Endothelial cell of umbilical vein (primary cell): ENCODE data around the gene CCR1. TPM values are rescaled to one million over a fixed set of nuclear protein-coding genes. Genes with fewer than 3 reads are reported as not detected.

ENCODE experiments used
- BruUV-seq: library from RNA; stranded (reverse); fragments of 400-500 nt; replicated peaks from 2 replicates; lab custom pipeline; 2021; lab: Mats Ljungman, UMichigan
- CTCF ChIA-PET: fragments of 300-600, 350-600 bp; sonication (Branson Sonifier 250); formaldehyde crosslinking; loops from one replicate; lab custom pipeline; 2021; ENCODE audit warnings: antibody characterized with exemption, inconsistent platforms; lab: Charles Lee
- POLR2A ChIA-PET: fragments of 300-600, 350-600 bp; sonication (Branson Sonifier 250); formaldehyde crosslinking; loops from one replicate; lab custom pipeline; 2021; ENCODE audit warnings: antibody characterized with exemption, inconsistent platforms; lab: Charles Lee
- DNase-seq: peaks from one replicate; pipeline ENCODE4 v3.0.0-alpha.2; 2011; ENCODE audit warnings: low read depth, low spot score
- FAIRE-seq: peaks from 2 replicates; lab custom pipeline; 2011; peaks lifted over from hg19 to GRCh38; lab: Jason Lieb, UNC
- H2AFZ ChIP-seq: 2 replicates; pipeline ENCODE4 v1.6.0; 2012; ENCODE audit warnings: low read depth, low read length, control low read depth, inconsistent platforms
- H3K27ac ChIP-seq: 2 replicates; pipeline ENCODE4 v1.5.1; 2011; ENCODE audit warnings: low read depth, mild to moderate bottlenecking, control low read depth, low read length, moderate library complexity; ENCODE audit not compliant: insufficient read depth
- H3K27me3 ChIP-seq, 2 experiments: 2 replicates each; pipeline versions ENCODE4 v1.6.0 to v1.6.1; 2011; ENCODE audit warnings: low read length in 2 of 2, mixed read lengths in 1 of 2; ENCODE audit not compliant: control insufficient read depth in 2 of 2, insufficient read depth in 2 of 2
- H3K36me3 ChIP-seq, 2 experiments: 2 replicates in 1 of 2; 3 replicates in 1 of 2; pipeline ENCODE4 v1.5.1; 2011; ENCODE audit warnings: low read length in 2 of 2, mild to moderate bottlenecking in 1 of 2, moderate library complexity in 1 of 2; ENCODE audit not compliant: control insufficient read depth in 2 of 2, insufficient read depth in 2 of 2; ENCODE audit errors: extremely low read depth in 1 of 2
- H3K4me1 ChIP-seq: 3 replicates; pipeline ENCODE4 v1.5.1; 2011; ENCODE audit warnings: mild to moderate bottlenecking, low read length; ENCODE audit not compliant: control insufficient read depth, insufficient read depth; ENCODE audit errors: extremely low read depth
- H3K4me2 ChIP-seq: 2 replicates; pipeline ENCODE4 v1.6.1; 2011; ENCODE audit warnings: low read length, control low read depth, mixed read lengths; ENCODE audit not compliant: insufficient read depth
- H3K4me3 ChIP-seq, 3 experiments: fragments of 200-600 bp in 1 of 3; sonication (generic), shearing (Covaris generic) in 1 of 3; replicated peaks in 1 of 3; 2 replicates each; pipeline ENCODE4 v1.5.1; 2011 to 2016; ENCODE audit warnings: control low read depth in 3 of 3, low read length in 3 of 3, mild to moderate bottlenecking in 2 of 3, inconsistent platforms in 1 of 3, low read depth in 1 of 3, moderate library complexity in 1 of 3; ENCODE audit not compliant: insufficient read depth in 1 of 3
- H3K79me2 ChIP-seq: 2 replicates; pipeline ENCODE4 v1.6.0; 2012; ENCODE audit warnings: low read length, inconsistent platforms; ENCODE audit not compliant: control insufficient read depth, insufficient read depth
- H3K9ac ChIP-seq: replicated peaks from 2 replicates; pipeline ENCODE3; 2011; ENCODE audit warnings: low read length, control low read depth; ENCODE audit not compliant: insufficient read depth; ENCODE audit errors: extremely low read depth
- H3K9me1 ChIP-seq: replicated peaks from 3 replicates; pipeline ENCODE4 v1.6.0; 2011; ENCODE audit warnings: mild to moderate bottlenecking, low read length; ENCODE audit not compliant: control insufficient read depth, insufficient read depth; ENCODE audit errors: extremely low read depth
- H3K9me3 ChIP-seq: replicated peaks from 2 replicates; pipeline ENCODE4 v1.5.1; 2012; ENCODE audit warnings: low read length, inconsistent platforms; ENCODE audit not compliant: control insufficient read depth, insufficient read depth
- H4K20me1 ChIP-seq: replicated peaks from 2 replicates; pipeline ENCODE3; 2011; ENCODE audit warnings: mild to moderate bottlenecking, low read length; ENCODE audit not compliant: control insufficient read depth, insufficient read depth; ENCODE audit errors: extremely low read depth
- CTCF ChIP-seq, 2 donors: IDR thresholded peaks; 1 replicate in 1 of 2; 2 replicates in 1 of 2; pipeline ENCODE4 v1.5.1; 2011; ENCODE audit warnings: low read length in 2 of 2, mild to moderate bottlenecking in 2 of 2, moderate library complexity in 2 of 2, control low read depth in 1 of 2, inconsistent platforms in 1 of 2, low read depth in 1 of 2; ENCODE audit not compliant: insufficient read depth in 1 of 2; ENCODE audit errors: extremely low read depth in 1 of 2
- EZH2 ChIP-seq: IDR thresholded peaks from 2 replicates; pipeline ENCODE4 v1.6.1; 2012; ENCODE audit warnings: borderline replicate concordance, low read depth, mild to moderate bottlenecking, moderate library complexity, low read length, inconsistent platforms; ENCODE audit not compliant: severe bottlenecking
- FOS ChIP-seq: IDR thresholded peaks from 2 replicates; pipeline ENCODE4 v1.6.1; 2011; ENCODE audit warnings: mild to moderate bottlenecking, low read length, moderate library complexity, borderline replicate concordance; ENCODE audit not compliant: insufficient read depth
- GATA2 ChIP-seq: IDR thresholded peaks from 2 replicates; pipeline ENCODE4 v1.7.0; 2011; ENCODE audit warnings: low read depth, mild to moderate bottlenecking, moderate library complexity, mixed read lengths, low read length; ENCODE audit not compliant: insufficient read length, insufficient read depth
- JUN ChIP-seq: IDR thresholded peaks from 2 replicates; pipeline ENCODE4 v1.6.1; 2011; ENCODE audit warnings: borderline replicate concordance, low read depth; ENCODE audit not compliant: insufficient read length, insufficient read depth
- MAX ChIP-seq: IDR thresholded peaks from 2 replicates; pipeline ENCODE4 v1.6.1; 2011; ENCODE audit not compliant: insufficient read depth, insufficient read length
- MYC ChIP-seq: IDR thresholded peaks from one replicate; pipeline ENCODE4 v1.6.1; 2011; ENCODE audit warnings: mild to moderate bottlenecking, low read depth, low read length
- POLR2A ChIP-seq: IDR thresholded peaks from 2 replicates; pipeline ENCODE4 v1.6.1; 2012; ENCODE audit warnings: low read depth, mild to moderate bottlenecking, control low read depth, low read length
- POLR2AphosphoS5 ChIP-seq: IDR thresholded peaks from 2 replicates; pipeline ENCODE4 v1.6.1; 2012; ENCODE audit warnings: low read depth, mild to moderate bottlenecking, control low read depth, low read length, moderate library complexity; ENCODE audit not compliant: insufficient read depth
- dilution Hi-C: fragments of 300-500 bp; cut with MboI; formaldehyde crosslinking; loops from one replicate; pipeline ENCODE4 v1.15.0; 2019; ENCODE audit warnings: low sequenced_read_pairs; ENCODE audit not compliant: extremely low pct_ligation_motif_present
- intact Hi-C: fragments of 100-400 bp; cut with micrococcal nuclease; formaldehyde crosslinking; loops from one replicate; pipeline ENCODE4 v1.10.0; 2022
- polyA plus RNA-seq, 4 experiments: library from polyadenylated mRNA; depleted of rRNA in 3 of 4; stranded (reverse) in 3 of 4; unstranded in 1 of 4; fragments of >200 nt; gene quantifications; 2 replicates each; pipeline versions ENCODE4 v1.2.1 to v1.2.3, GENCODE V29; 2011 to 2012; ENCODE audit warnings: missing spikeins in 1 of 4
- total RNA-seq: library from RNA; stranded (reverse); gene quantifications from 2 replicates; pipeline ENCODE4 v1.2.3, GENCODE V29; 2021

Gene CCR1
- total and polyA plus RNA-seq, 2 donors (not counting 3 experiments of a cell fraction or from before 2014, with no cell fraction given), result not detected

- Histone ChIP-seq H3K4me2 (no peak overlapping the region), H3K9me3 (no peaks in the 10 kb centered on the region), H3K9me1 (no peaks in the 10 kb centered on the region), H4K20me1 (no peaks in the 10 kb centered on the region), H3K36me3 (no peaks in the 10 kb centered on the region), H3K4me3 (no peak overlapping the region), H3K79me2 (no peaks in the 10 kb centered on the region), H3K9ac (no peak overlapping the region), H3K27ac (no peak overlapping the region), H3K4me1 (no peaks in the 10 kb centered on the region), H3K27me3 (peaks cover 0 to 3% of the 10 kb centered on the region in 2 experiments), H2AFZ (no peak overlapping the region)
- ChIA-PET CTCF (no interaction called here), POLR2A (no interaction called here)
- dilution Hi-C loops (no loop called here), intact Hi-C loops (no loop called here)
- DNase-seq, result no peak
- BruUV-seq, result no TSS peak
- no peak for FAIRE-seq
- TF ChIP-seq CTCF (IDR thresholded peaks at IDR 0.05; ENCODE audit: extremely low read depth in 1 of 2, insufficient read depth in 1 of 2, low read depth in 1 of 2, low read length in 2 of 2) (no peak), FOS (no peak), EZH2 (no peak), MAX (no peak), JUN (no peak), GATA2 (no peak), MYC (no peak), POLR2AphosphoS5 (no peak), POLR2A (no peak)
These were observed 28.4 kb upstream of the CCR1 start for GRCh38 chr3:46236294-46237054.
